B cell (primary cell): ENCODE results near the gene POLH. TPM values are rescaled to one million over a fixed set of nuclear protein-coding genes. Genes with fewer than 3 reads are reported as not detected.

ENCODE experiments used
- ATAC-seq: fragments of 200-7000 bp; cut with Tn5 transposase; one replicate; pipeline ENCODE4 v1.10.0; 2021; ENCODE audit warnings: low read depth, mild to moderate bottlenecking, moderate number of reproducible peaks, moderate library complexity
- CTCF ChIA-PET: fragments of 350-600 bp; sonication (Branson Sonifier 250); formaldehyde crosslinking; loops from one replicate; lab custom pipeline; 2021; ENCODE audit warnings: antibody characterized with exemption, inconsistent platforms; lab: Charles Lee
- POLR2A ChIA-PET: fragments of 350-600 bp; sonication (Branson Sonifier 250); formaldehyde crosslinking; loops from one replicate; lab custom pipeline; 2021; ENCODE audit warnings: antibody characterized with exemption; lab: Charles Lee
- DNase-seq: peaks from one replicate; pipeline ENCODE4 v3.0.0; 2013
- H2AFZ ChIP-seq: 2 replicates; pipeline ENCODE4 v1.6.1; 2012; ENCODE audit warnings: mild to moderate bottlenecking, low read depth, low read length; ENCODE audit not compliant: insufficient read depth, poor library complexity, severe bottlenecking
- H3K27ac ChIP-seq, 2 donors: 1 replicate in 1 of 2; 2 replicates in 1 of 2; pipeline ENCODE4 v1.5.1; 2012 to 2013; ENCODE audit warnings: low read length in 2 of 2, mild to moderate bottlenecking in 2 of 2, moderate library complexity in 1 of 2
- H3K27me3 ChIP-seq, 4 experiments: fragments of 200-600 bp in 1 of 4; sonication (generic) in 1 of 4; replicated peaks in 1 of 4; 1 replicate in 2 of 4; 2 replicates in 2 of 4; pipeline versions ENCODE4 v1.6.1 to v1.7.0; 2013 to 2016; ENCODE audit warnings: low read length in 3 of 4, mild to moderate bottlenecking in 2 of 4, mixed read lengths in 1 of 4, moderate library complexity in 1 of 4; ENCODE audit not compliant: insufficient read depth in 4 of 4, control insufficient read depth in 3 of 4; ENCODE audit errors: control extremely low read depth in 1 of 4
- H3K36me3 ChIP-seq, 2 experiments: replicated peaks in 1 of 2; 1 replicate in 1 of 2; 2 replicates in 1 of 2; pipeline versions ENCODE4 v1.6.1 to v1.7.1; 2013; ENCODE audit warnings: low read length in 1 of 2; ENCODE audit not compliant: insufficient read depth in 2 of 2, control insufficient read depth in 1 of 2; ENCODE audit errors: control extremely low read depth in 1 of 2, extremely low read depth in 1 of 2
- H3K4me1 ChIP-seq, 2 donors: fragments of 200-600 bp in 1 of 2; sonication (generic) in 1 of 2; 1 replicate in 1 of 2; 2 replicates in 1 of 2; pipeline versions ENCODE4 v1.5.1 to v1.6.1; 2013 to 2017; ENCODE audit warnings: low read length in 2 of 2; ENCODE audit not compliant: control insufficient read depth in 2 of 2, insufficient read depth in 2 of 2
- H3K4me2 ChIP-seq: replicated peaks from 2 replicates; pipeline ENCODE3; 2012; ENCODE audit warnings: mild to moderate bottlenecking, low read depth, low read length; ENCODE audit not compliant: poor library complexity, severe bottlenecking
- H3K4me3 ChIP-seq, 5 experiments: fragments of 200-600 bp in 1 of 5; sonication (generic) in 1 of 5; 1 replicate in 3 of 5; 2 replicates in 2 of 5; pipeline versions ENCODE4 v1.5.1 to v1.7.0; 2011 to 2016; ENCODE audit warnings: low read length in 4 of 5, mild to moderate bottlenecking in 4 of 5, low read depth in 2 of 5, control low read depth in 1 of 5, moderate library complexity in 1 of 5; ENCODE audit not compliant: insufficient read depth in 1 of 5; ENCODE audit errors: control extremely low read depth in 1 of 5, extremely low read depth in 1 of 5
- H3K79me2 ChIP-seq: fragments of 200-600 bp; sonication (generic); one replicate; pipeline ENCODE4 v1.6.0; 2016; ENCODE audit warnings: low read length; ENCODE audit not compliant: control insufficient read depth, insufficient read depth
- H3K9ac ChIP-seq: fragments of 200-600 bp; sonication (generic); 2 replicates; pipeline ENCODE4 v1.6.1; 2017; ENCODE audit warnings: mild to moderate bottlenecking, low read length, moderate library complexity
- H3K9me3 ChIP-seq, 3 donors: one replicate each; pipeline versions ENCODE4 v1.6.1 to v1.7.1; 2013; ENCODE audit warnings: low read length in 2 of 3; ENCODE audit not compliant: control insufficient read depth in 2 of 3, insufficient read depth in 1 of 3; ENCODE audit errors: control extremely low read depth in 1 of 3
- H4K20me1 ChIP-seq: 2 replicates; pipeline ENCODE4 v1.6.0; 2012; ENCODE audit warnings: mild to moderate bottlenecking, low read length; ENCODE audit not compliant: insufficient read depth, control insufficient read depth, poor library complexity, severe bottlenecking
- H3K27ac Mint-ChIP-seq: one replicate; pipeline ENCODE4 v1.8.0; 2021; ENCODE audit warnings: mixed read lengths
- H3K27me3 Mint-ChIP-seq: one replicate; pipeline ENCODE4 v1.8.0; 2021; ENCODE audit warnings: mixed read lengths
- H3K4me1 Mint-ChIP-seq: one replicate; pipeline ENCODE4 v1.8.0; 2021; ENCODE audit warnings: mixed read lengths
- H3K4me3 Mint-ChIP-seq: one replicate; pipeline ENCODE4 v1.8.0; 2021; ENCODE audit warnings: mixed read lengths
- H3K9me3 Mint-ChIP-seq: one replicate; pipeline ENCODE4 v1.8.0; 2022; ENCODE audit warnings: mixed read lengths; ENCODE audit not compliant: insufficient read depth
- EZH2 ChIP-seq: IDR thresholded peaks from 2 replicates; pipeline ENCODE4 v1.6.1; 2012; ENCODE audit warnings: borderline replicate concordance, low read depth, mild to moderate bottlenecking, moderate library complexity, low read length; ENCODE audit not compliant: insufficient read depth, poor library complexity, severe bottlenecking
- WGBS: methylation state at CpG from one replicate; pipeline ENCODE4 v1.1.5; 2013; ENCODE audit warnings: missing lambda C conversion rate; ENCODE audit not compliant: insufficient coverage; 5-methylcytosine and 5-hydroxymethylcytosine counted together
- intact Hi-C: fragments of 100-400 bp; cut with micrococcal nuclease; formaldehyde crosslinking; loops from one replicate; pipeline ENCODE4 v1.10.0; 2022
- polyA plus RNA-seq: library from polyadenylated mRNA; depleted of rRNA; stranded (reverse); fragments of >200 nt; gene quantifications from 2 replicates; pipeline ENCODE4 v1.2.3, GENCODE V29; 2012
- total RNA-seq, 2 donors: library from RNA; stranded (reverse); fragments of 120-200 nt in 1 of 2; gene quantifications; 1 replicate in 1 of 2; 2 replicates in 1 of 2; pipeline versions ENCODE4 v1.2.3 to v1.2.4, GENCODE V29; 2013 to 2022
- TF ChIP-seq, protein P1 (sequence below): fragments of 200-600 bp; IDR thresholded peaks from one replicate; pipeline ENCODE4 v1.8.0; 2022; ENCODE audit warnings: antibody characterized with exemption, mild to moderate bottlenecking

Gene POLH
- total and polyA plus RNA-seq, 2 donors (not counting 1 experiment from before 2014, with no cell fraction given) = 14.7 to 24.8 TPM

DNA sequence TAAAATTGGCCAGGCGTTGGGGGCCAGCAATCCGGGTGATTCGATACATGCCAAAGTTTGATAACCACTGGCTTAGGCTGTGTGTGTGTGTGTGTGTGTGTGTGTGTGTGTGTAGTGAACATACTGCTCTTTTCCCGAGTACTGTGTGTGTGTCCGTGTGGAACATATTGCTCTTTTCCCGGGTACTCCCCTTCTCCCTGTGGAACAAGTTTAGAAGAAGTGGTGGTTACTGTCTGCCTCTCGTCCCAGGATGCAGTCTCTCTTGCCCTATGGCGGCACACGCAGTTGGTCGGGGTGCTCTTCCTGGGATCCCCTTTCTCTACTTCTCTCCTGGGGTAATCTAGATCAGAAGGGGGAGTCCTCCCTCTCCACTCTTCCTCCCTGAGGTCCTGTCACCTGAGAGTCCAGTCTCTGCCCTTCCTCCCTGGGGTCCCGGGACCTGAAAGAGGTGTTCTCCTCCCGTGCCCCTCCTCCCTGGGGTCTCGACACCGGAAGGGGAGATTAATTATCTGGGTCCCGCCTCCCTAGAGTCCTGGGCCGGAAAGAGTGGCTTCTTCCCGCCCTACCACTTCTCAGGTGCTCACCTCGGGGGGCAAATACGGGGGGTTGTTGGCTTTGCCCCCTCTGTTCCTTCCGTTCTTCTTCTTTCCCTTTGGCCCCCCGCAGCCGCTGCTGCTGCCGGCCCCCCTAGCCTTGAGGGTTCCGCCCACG, 52.6 kb downstream of the POLH start:
- DNase-seq (peak; percentile 69), ATAC-seq (peak; percentile 8)
- Histone ChIP-seq H3K27ac (peak overlapping the region; percentile 57 to 84), H3K4me2 (peak overlapping the region; percentile 96), H3K79me2 (peaks cover 25% of the 10 kb centered on the region), H3K9me3 (peaks cover 0 to 3% (median 0%) of the 10 kb centered on the region in 3 donors), H3K4me1 (peaks cover 22 to 33% of the 10 kb centered on the region in 2 donors), H2AFZ (peak overlapping the region; percentile 90), H3K9ac (peak overlapping the region; percentile 97), H3K36me3 (peaks cover 0 to 34% of the 10 kb centered on the region in 2 experiments), H3K4me3 (peak overlapping the region; percentile 79 to 96 (median 86)), H4K20me1 (peaks cover 3% of the 10 kb centered on the region), H3K27me3 (no peaks in the 10 kb centered on the region)
- TF ChIP-seq EZH2 = no peak
- TF ChIP-seq, protein P1, sequence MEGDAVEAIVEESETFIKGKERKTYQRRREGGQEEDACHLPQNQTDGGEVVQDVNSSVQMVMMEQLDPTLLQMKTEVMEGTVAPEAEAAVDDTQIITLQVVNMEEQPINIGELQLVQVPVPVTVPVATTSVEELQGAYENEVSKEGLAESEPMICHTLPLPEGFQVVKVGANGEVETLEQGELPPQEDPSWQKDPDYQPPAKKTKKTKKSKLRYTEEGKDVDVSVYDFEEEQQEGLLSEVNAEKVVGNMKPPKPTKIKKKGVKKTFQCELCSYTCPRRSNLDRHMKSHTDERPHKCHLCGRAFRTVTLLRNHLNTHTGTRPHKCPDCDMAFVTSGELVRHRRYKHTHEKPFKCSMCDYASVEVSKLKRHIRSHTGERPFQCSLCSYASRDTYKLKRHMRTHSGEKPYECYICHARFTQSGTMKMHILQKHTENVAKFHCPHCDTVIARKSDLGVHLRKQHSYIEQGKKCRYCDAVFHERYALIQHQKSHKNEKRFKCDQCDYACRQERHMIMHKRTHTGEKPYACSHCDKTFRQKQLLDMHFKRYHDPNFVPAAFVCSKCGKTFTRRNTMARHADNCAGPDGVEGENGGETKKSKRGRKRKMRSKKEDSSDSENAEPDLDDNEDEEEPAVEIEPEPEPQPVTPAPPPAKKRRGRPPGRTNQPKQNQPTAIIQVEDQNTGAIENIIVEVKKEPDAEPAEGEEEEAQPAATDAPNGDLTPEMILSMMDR = no peak
- Mint-ChIP-seq H3K27ac (peak overlapping the region; percentile 99), H3K9me3 (no peaks in the 10 kb centered on the region), H3K4me3 (peak overlapping the region; percentile 100), H3K4me1 (peaks cover 27% of the 10 kb centered on the region), H3K27me3 (no peaks in the 10 kb centered on the region)
- POLR2A ChIA-PET = interaction anchor here (1.0 to 1.7 kb wide), 3 partner anchors 16 to 86 kb away, joined by 3 to 9 read pairs (median 4); partner anchors contain the start of gene RSPH9
- CTCF ChIA-PET = interaction anchor here (1.0 to 2.5 kb wide), 4 partner anchors 17 to 141 kb away, joined by 4 to 14 read pairs (median 9); no protein-coding TSS in a partner anchor
- 4% methylated on average over 18 of the region's 25 CpGs for WGBS
- intact Hi-C loops = loop anchor here (1.0 to 10.0 kb wide), 11 partner anchors 17 to 699 kb away; partner anchors contain the start of genes CNPY3, DNPH1, KLHDC3 and MRPS18A
